ENCODE measurements around the gene CHTF18.
"Not testable (repeated sequence)": the region's sequence is repeated elsewhere in the genome, so short reads cannot be mapped to it uniquely, and the experiment has no call there.

Gene CHTF18

GRCh38 chr16:774086-775001 lies 14.1 kb upstream of the CHTF18 start:
- no peak overlapping the region for H3K4me3 ChIP-seq (ENCODE audit: low read depth, low read length)
- TF ChIP-seq, protein P1, sequence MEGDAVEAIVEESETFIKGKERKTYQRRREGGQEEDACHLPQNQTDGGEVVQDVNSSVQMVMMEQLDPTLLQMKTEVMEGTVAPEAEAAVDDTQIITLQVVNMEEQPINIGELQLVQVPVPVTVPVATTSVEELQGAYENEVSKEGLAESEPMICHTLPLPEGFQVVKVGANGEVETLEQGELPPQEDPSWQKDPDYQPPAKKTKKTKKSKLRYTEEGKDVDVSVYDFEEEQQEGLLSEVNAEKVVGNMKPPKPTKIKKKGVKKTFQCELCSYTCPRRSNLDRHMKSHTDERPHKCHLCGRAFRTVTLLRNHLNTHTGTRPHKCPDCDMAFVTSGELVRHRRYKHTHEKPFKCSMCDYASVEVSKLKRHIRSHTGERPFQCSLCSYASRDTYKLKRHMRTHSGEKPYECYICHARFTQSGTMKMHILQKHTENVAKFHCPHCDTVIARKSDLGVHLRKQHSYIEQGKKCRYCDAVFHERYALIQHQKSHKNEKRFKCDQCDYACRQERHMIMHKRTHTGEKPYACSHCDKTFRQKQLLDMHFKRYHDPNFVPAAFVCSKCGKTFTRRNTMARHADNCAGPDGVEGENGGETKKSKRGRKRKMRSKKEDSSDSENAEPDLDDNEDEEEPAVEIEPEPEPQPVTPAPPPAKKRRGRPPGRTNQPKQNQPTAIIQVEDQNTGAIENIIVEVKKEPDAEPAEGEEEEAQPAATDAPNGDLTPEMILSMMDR (IDR thresholded peaks at IDR 0.05; ENCODE audit: low read depth, low read length) = no peak
- no peaks in the 10 kb centered on the region for H3K4me1 ChIP-seq
- no peaks in the 10 kb centered on the region for H3K36me3 ChIP-seq
- no peaks in the 10 kb centered on the region for H3K27me3 ChIP-seq
- no peaks in the 10 kb centered on the region for H3K9me3 ChIP-seq
- DNase-seq = no peak

DNA sequence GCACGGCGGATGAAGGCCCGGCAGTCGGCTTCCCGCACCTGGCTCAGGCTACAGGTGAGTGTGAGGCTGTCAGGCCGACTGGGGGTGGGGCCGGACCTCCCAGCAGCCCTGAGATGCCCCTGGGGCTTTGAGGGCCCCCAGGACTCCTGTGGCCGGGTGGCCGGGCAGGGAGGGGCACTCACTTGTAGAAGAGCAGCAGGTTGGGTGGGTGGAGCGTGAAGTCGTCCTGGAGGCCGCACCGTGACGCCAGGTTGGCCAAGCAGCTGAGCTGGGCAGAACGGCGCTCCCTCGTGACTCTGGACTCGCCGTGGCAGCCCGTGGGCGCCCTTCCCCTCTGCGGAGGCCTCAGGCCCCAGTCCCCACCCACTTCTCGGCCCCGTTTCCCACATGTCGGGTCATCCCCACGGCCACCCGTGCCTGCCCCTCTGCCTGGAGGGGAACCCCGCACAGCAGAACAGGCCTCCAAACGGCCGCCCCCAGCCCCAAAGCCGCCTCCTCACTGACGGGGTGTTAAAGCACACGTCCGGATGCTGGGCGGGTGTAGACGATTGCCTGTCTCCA lies 13.1 kb upstream of the CHTF18 start:
- H3K9me3 ChIP-seq = no peaks in the 10 kb centered on the region

GRCh38 chr16:776298-776697 lies 12.1 kb upstream of the CHTF18 start:
- not testable (repeated sequence) for H3K27me3 ChIP-seq; DNase-seq; H3K9me3 ChIP-seq; H3K4me3 ChIP-seq (ENCODE audit: low read depth, low read length); H3K36me3 ChIP-seq; H3K4me1 ChIP-seq

More for the DNA sequence above, 13.1 kb upstream of the CHTF18 start:
- Histone ChIP-seq H3K4me3 (ENCODE audit: low read depth, low read length) (no peak overlapping the region), H3K4me1 (no peaks in the 10 kb centered on the region), H3K27me3 (no peaks in the 10 kb centered on the region), H3K36me3 (no peaks in the 10 kb centered on the region)
- TF ChIP-seq, protein P1 (IDR thresholded peaks at IDR 0.05; ENCODE audit: low read depth, low read length) = no peak
- DNase-seq = no peak

- no peak overlapping the region for H3K4me3 ChIP-seq (ENCODE audit: low read depth, low read length)
- H3K27me3 ChIP-seq = no peaks in the 10 kb centered on the region
- no peaks in the 10 kb centered on the region for H3K4me1 ChIP-seq
- H3K36me3 ChIP-seq = no peaks in the 10 kb centered on the region
- TF ChIP-seq, protein P1 (IDR thresholded peaks at IDR 0.05; ENCODE audit: low read depth, low read length) = no peak
- no peaks in the 10 kb centered on the region for H3K9me3 ChIP-seq
- no peak for DNase-seq
Observed at GRCh38 chr16:776824-777223, 11.6 kb upstream of the CHTF18 start.

GRCh38 chr16:777826-778225 lies 10.6 kb upstream of the CHTF18 start:
- H3K27me3 ChIP-seq = no peaks in the 10 kb centered on the region
- no peak for DNase-seq
- no peaks in the 10 kb centered on the region for H3K9me3 ChIP-seq
- no peak overlapping the region for H3K4me3 ChIP-seq (ENCODE audit: low read depth, low read length)
- no peaks in the 10 kb centered on the region for H3K36me3 ChIP-seq
- peaks cover 2% of the 10 kb centered on the region for H3K4me1 ChIP-seq
- TF ChIP-seq, protein P1 (IDR thresholded peaks at IDR 0.05; ENCODE audit: low read depth, low read length) = no peak

GRCh38 chr16:778447-778846 lies 10.0 kb upstream of the CHTF18 start:
- no peak for DNase-seq
- Histone ChIP-seq H3K9me3 (no peaks in the 10 kb centered on the region), H3K36me3 (no peaks in the 10 kb centered on the region), H3K4me1 (peaks cover 6% of the 10 kb centered on the region), H3K27me3 (no peaks in the 10 kb centered on the region), H3K4me3 (ENCODE audit: low read depth, low read length) (no peak overlapping the region)
- TF ChIP-seq, protein P1 (IDR thresholded peaks at IDR 0.05; ENCODE audit: low read depth, low read length) = no peak
